ENCODE measurements around the gene WTIP.

DNA sequence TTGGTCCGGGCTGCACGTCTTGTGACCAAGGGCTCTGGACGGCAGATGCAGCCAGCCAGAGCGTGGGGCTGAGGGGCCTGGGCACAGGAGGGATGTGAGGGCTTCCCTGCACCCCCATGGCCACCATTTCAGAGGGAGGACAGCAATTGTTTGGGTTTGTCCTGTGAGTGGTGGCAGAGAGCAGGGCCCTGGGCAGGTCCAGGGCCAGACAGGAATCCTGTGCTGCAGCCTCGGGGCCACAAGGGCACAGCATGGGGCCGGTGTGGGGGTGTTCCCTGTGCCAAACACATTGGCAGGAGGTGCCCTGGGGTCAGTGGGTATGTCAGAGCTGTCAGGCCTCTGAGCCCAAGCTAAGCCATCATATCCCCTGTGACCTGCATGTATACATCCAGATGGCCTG lies 32.2 kb downstream of the WTIP start:
- TF ChIP-seq POLR2A (IDR thresholded peaks at IDR 0.05; ENCODE audit: low read length) (no peak), GATA1 (IDR thresholded peaks at IDR 0.05; ENCODE audit: low read depth, low read length) (no peak)

Data from erythroblast (primary cell).